LNCAP (cell line): ENCODE measurements around the gene GALR3.

Source experiments
- TF ChIP-seq, protein P1 (sequence below): fragments of 450-650 bp; IDR thresholded peaks from 2 replicates; pipeline ENCODE4 v1.5.1; 2017; ENCODE audit warnings: mild to moderate bottlenecking

GALR3 gene

GRCh38 chr22:37870273-37870672 is 47.1 kb downstream of the GALR3 start:
- TF ChIP-seq, protein P1, sequence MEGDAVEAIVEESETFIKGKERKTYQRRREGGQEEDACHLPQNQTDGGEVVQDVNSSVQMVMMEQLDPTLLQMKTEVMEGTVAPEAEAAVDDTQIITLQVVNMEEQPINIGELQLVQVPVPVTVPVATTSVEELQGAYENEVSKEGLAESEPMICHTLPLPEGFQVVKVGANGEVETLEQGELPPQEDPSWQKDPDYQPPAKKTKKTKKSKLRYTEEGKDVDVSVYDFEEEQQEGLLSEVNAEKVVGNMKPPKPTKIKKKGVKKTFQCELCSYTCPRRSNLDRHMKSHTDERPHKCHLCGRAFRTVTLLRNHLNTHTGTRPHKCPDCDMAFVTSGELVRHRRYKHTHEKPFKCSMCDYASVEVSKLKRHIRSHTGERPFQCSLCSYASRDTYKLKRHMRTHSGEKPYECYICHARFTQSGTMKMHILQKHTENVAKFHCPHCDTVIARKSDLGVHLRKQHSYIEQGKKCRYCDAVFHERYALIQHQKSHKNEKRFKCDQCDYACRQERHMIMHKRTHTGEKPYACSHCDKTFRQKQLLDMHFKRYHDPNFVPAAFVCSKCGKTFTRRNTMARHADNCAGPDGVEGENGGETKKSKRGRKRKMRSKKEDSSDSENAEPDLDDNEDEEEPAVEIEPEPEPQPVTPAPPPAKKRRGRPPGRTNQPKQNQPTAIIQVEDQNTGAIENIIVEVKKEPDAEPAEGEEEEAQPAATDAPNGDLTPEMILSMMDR = no peak
